Fibroblast of villous mesenchyme (primary cell): Measurements from ENCODE around the gene TCN1. TPM values are rescaled to one million over a fixed set of nuclear protein-coding genes. Genes with fewer than 3 reads are reported as not detected.
A peak's percentile ranks its signal among the peaks of the same experiment; 100 is the strongest.
"Not testable (repeated sequence)": the region's sequence is repeated elsewhere in the genome, so short reads cannot be mapped to it uniquely, and the experiment has no call there.

ENCODE experiments used
- DNase-seq: peaks from one replicate; pipeline ENCODE4 v3.0.0-alpha.2; 2010; ENCODE audit warnings: low read depth
- H3K4me3 ChIP-seq: 2 replicates; pipeline ENCODE4 v1.5.1; 2011; ENCODE audit warnings: low read depth, mild to moderate bottlenecking, low read length
- total RNA-seq: library from RNA; depleted of rRNA; stranded (reverse); fragments of >200 nt; gene quantifications from 2 replicates; pipeline ENCODE4 v1.2.3, GENCODE V29; 2012
- TF ChIP-seq, protein P1 (sequence below): IDR thresholded peaks from 2 replicates; pipeline ENCODE4 v1.5.1; 2012; ENCODE audit warnings: low read depth, mild to moderate bottlenecking, low read length; ENCODE audit not compliant: insufficient read depth

TCN1 gene
- total RNA-seq, 1 donor: not detected

DNA sequence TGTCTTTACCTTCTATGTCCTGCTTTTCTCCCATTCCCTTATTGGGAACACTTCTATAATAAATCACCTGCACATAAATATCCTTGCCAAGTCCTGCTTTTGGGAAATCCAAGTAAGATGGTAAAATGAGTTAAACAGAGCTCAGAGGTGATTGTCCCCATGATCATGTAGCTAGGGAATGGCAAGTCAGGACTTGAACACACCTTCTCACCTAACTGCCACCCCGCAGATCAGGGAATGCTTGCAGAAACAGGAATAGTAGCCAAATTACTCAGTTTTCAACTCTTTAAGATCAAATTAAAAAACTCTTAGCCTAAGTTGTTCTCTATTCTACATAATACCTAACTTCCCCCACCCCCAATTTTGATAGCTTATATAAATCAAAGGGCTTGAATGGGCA, 28.3 kb upstream of the TCN1 start:
- DNase-seq: no peak
- H3K4me3 ChIP-seq: no peak overlapping the region
- TF ChIP-seq, protein P1, sequence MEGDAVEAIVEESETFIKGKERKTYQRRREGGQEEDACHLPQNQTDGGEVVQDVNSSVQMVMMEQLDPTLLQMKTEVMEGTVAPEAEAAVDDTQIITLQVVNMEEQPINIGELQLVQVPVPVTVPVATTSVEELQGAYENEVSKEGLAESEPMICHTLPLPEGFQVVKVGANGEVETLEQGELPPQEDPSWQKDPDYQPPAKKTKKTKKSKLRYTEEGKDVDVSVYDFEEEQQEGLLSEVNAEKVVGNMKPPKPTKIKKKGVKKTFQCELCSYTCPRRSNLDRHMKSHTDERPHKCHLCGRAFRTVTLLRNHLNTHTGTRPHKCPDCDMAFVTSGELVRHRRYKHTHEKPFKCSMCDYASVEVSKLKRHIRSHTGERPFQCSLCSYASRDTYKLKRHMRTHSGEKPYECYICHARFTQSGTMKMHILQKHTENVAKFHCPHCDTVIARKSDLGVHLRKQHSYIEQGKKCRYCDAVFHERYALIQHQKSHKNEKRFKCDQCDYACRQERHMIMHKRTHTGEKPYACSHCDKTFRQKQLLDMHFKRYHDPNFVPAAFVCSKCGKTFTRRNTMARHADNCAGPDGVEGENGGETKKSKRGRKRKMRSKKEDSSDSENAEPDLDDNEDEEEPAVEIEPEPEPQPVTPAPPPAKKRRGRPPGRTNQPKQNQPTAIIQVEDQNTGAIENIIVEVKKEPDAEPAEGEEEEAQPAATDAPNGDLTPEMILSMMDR: no peak

DNA sequence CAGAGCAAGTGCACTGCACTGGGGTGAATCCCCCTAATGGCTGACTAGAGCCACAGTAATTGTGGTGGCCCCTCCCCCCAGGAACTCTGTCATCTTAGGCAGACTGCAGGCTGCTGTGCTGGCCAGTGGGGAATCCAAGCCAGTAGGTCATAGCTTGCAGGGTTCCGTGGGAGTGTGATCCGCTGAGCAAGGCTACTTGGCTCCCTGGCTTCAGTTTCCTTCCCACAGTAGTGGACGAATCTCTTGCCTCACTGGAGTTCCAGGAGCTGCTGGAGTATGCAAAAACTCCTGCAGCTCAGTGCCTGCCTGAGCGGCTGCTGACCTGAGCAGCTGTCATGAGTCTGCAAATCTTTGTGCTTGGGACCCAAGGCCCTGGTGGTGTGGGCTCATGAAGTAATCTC, 25.5 kb upstream of the TCN1 start:
- H3K4me3 ChIP-seq: no peak overlapping the region
- TF ChIP-seq, protein P1: no peak
- DNase-seq: peak; percentile 20

DNA sequence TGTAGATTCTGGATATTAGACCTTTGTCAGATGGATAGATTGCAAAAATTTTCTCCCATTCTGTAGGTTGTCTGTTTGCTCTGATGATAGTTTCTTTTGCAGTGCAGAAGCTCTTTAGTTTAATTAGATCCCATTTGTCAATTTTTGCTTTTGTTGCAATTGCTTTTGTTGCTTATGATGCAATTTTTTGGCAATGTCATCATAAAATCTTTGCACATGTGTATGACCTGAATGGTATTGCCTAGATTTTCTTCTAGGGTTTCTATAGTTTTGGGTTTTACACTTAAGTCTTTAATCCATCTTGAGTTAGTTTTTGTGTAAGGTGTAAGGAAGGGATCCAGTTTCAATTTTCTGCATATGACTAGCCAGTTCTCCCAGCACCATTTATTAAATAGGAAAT, 20.9 kb upstream of the TCN1 start:
- DNase-seq, H3K4me3 ChIP-seq: not testable (repeated sequence)

DNA sequence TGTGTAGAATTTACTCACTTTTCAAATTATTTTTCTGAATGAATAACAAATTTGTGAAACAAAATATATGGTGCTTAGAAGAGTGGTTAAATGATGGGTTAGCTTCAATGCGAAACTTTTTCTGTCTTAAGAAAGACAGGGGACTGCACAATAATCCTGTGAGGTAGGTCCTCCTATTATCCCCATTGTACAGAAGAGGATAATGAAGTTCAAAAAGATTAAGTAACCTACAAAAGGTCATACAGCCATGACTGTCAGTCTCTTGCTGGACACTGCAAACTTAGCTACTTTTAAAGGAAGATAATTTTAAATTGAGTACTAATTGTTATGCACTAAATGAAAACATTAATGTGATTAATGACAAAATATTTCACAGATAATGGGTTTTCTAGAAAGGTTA, 17.3 kb upstream of the TCN1 start:
- no peak overlapping the region for H3K4me3 ChIP-seq
- DNase-seq: no peak
- TF ChIP-seq, protein P1: no peak

DNA sequence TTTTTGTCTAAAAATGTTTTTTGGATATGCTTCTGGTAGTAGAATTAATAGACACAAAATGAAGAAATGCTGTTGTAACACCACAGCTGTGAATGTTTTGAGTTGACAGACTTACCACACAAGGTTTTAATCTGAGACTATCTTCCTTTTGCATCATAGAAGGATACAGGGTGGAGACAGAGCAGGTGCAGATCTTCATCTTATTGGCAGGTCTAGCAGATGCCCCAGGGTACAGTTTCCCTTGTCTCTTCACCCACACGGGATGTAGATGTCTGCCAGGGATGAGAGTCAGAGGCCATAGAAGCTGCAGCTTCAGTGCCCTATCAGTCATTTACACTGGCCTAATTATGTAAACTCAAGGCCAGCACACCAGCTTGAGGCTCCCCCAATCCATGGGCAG, 13.3 kb upstream of the TCN1 start:
- DNase-seq: no peak
- no peak overlapping the region for H3K4me3 ChIP-seq
- TF ChIP-seq, protein P1: no peak

DNA sequence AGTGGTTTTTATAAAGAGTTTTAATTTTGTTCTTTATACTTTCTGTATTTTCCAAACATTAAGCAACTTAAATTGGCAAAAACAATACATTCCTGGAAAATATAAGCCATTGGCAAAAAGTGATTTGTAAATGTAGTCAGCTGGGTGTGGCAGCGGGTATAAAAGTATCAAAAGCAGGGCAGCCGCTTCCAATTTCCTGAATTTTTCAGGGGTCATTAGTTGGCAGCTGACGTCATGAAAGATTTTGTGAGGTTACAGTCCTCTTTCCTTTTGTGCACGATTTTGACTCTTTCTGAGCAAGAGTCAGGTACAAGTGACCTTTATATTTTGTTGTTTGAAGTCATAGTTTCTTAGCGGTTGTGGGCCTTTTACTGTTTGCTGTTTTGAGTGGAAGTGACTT, 12.3 kb upstream of the TCN1 start, which contains the start of gene OOSP3:
Gene OOSP3, plus strand, starts transcription at position 208 of the 400 bp plus-strand sequence. Its CDS starts 27 bp downstream, at position 235.
- TF ChIP-seq, protein P1: no peak
- DNase-seq: no peak
- no peak within 1 kb of the TSS for H3K4me3 ChIP-seq

DNA sequence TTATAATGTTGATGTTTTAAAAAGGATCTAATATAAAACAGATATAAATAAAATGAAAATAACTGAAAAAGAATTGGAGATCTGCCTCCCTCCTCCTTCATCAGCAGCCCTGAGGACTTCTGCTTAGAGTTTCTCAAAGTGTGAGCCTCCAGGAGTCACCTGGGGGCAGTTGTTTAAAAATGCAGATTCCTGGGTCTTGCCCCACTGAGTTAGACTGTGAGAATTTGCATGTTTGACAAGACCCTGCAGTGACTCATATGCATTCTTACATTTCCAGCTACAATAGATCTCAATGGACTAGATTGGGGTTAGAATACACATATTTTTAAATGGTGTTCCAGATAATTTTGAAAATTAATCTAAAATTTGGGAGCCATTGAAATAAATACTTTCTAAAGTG, 11.5 kb upstream of the TCN1 start:
- no peak for DNase-seq
- TF ChIP-seq, protein P1: no peak
- no peak overlapping the region for H3K4me3 ChIP-seq

DNA sequence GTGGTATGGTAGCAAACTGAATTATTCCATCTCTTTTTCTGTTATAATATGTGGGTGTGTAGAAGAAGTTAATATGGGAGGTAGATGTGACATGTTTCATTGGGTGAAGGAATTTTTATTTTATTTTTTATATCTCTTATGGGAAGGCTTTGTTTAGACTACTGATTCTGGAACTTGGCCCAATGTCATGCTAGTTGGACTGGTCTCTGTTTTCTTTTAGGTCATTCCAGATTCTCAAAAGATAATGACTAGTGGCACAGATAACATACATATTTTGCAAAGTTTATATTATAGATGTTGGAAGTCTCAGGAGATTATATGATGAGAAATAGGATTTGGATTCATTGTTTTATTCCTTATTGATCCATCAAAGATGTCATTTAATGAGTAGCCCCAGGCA, 11.0 kb upstream of the TCN1 start:
- TF ChIP-seq, protein P1: no peak
- no peak overlapping the region for H3K4me3 ChIP-seq

More for the DNA sequence above, 11.0 kb upstream of the TCN1 start:
- DNase-seq: no peak
